Pulmonary artery endothelial cell (primary cell): ENCODE results near the gene EIF4ENIF1. TPM values are rescaled to one million over a fixed set of nuclear protein-coding genes. Genes with fewer than 3 reads are reported as not detected.
"Not testable (repeated sequence)": the region's sequence is repeated elsewhere in the genome, so short reads cannot be mapped to it uniquely, and the experiment has no call there.

Experiments
- DNase-seq: peaks from one replicate; pipeline ENCODE4 v3.0.0-alpha.2; 2011; ENCODE audit warnings: low read depth, low spot score
- total RNA-seq: library from RNA; depleted of rRNA; stranded (reverse); fragments of >200 nt; gene quantifications from 2 replicates; pipeline ENCODE4 v1.2.3, GENCODE V29; 2014

Gene EIF4ENIF1
- total RNA-seq, 1 donor from 2014 or later, result 10.9 TPM

- DNase-seq, result no peak
Observed at GRCh38 chr22:31495343-31495742, 5.7 kb upstream of the EIF4ENIF1 start.

- not testable (repeated sequence) for DNase-seq
Observed at GRCh38 chr22:31493355-31493754, 3.7 kb upstream of the EIF4ENIF1 start.

GRCh38 chr22:31492151-31492550, 2.5 kb upstream of the EIF4ENIF1 start:
- no peak for DNase-seq

- DNase-seq, result no peak
Observed at GRCh38 chr22:31491218-31491962, 1.7 kb upstream of the EIF4ENIF1 start.

GRCh38 chr22:31490496-31490925, 869 bp upstream of the EIF4ENIF1 start:
- peak; percentile 36 for DNase-seq

GRCh38 chr22:31488988-31489617, 539 bp downstream of the EIF4ENIF1 start:
- DNase-seq, result no peak

GRCh38 chr22:31488346-31488883, 1.2 kb downstream of the EIF4ENIF1 start:
- DNase-seq, result no peak

GRCh38 chr22:31486951-31487350, 2.7 kb downstream of the EIF4ENIF1 start:
- DNase-seq, result no peak

GRCh38 chr22:31486369-31486768, 3.3 kb downstream of the EIF4ENIF1 start:
- not testable (repeated sequence) for DNase-seq

- DNase-seq, result not testable (repeated sequence)
Observed at GRCh38 chr22:31482470-31482869, 7.2 kb downstream of the EIF4ENIF1 start.

- DNase-seq, result no peak
Observed at GRCh38 chr22:31481129-31481528, 8.5 kb downstream of the EIF4ENIF1 start.

GRCh38 chr22:31477329-31477728, 12.3 kb downstream of the EIF4ENIF1 start:
- no peak for DNase-seq

- DNase-seq, result no peak
Observed at GRCh38 chr22:31475800-31476199, 13.8 kb downstream of the EIF4ENIF1 start.

- no peak for DNase-seq
Observed at GRCh38 chr22:31474743-31475142, 14.9 kb downstream of the EIF4ENIF1 start.

GRCh38 chr22:31465307-31465706, 24.3 kb downstream of the EIF4ENIF1 start:
- DNase-seq, result no peak

GRCh38 chr22:31461699-31462098, 27.9 kb downstream of the EIF4ENIF1 start:
- no peak for DNase-seq

- DNase-seq, result peak; percentile 7
Observed at GRCh38 chr22:31451709-31452571, 37.7 kb downstream of the EIF4ENIF1 start.

GRCh38 chr22:31449506-31449905, 40.1 kb downstream of the EIF4ENIF1 start:
- no peak for DNase-seq

- no peak for DNase-seq
Observed at GRCh38 chr22:31448382-31448781, 41.3 kb downstream of the EIF4ENIF1 start.

- DNase-seq, result no peak
Observed at GRCh38 chr22:31447337-31447736, 42.3 kb downstream of the EIF4ENIF1 start.

GRCh38 chr22:31446767-31447166, 42.9 kb downstream of the EIF4ENIF1 start:
- no peak for DNase-seq

- DNase-seq, result no peak
Observed at GRCh38 chr22:31446208-31446607, 43.4 kb downstream of the EIF4ENIF1 start.
